AG04449 (cell line): ENCODE measurements around the gene GRIA4.

Source experiments
- CTCF ChIA-PET: fragments of 350-600 bp; formaldehyde crosslinking; extraction: SDS; loops from one replicate; lab custom pipeline; 2021; ENCODE audit warnings: antibody characterized with exemption; lab: Yijun Ruan, JAX
- POLR2A ChIA-PET: fragments of 400-600, 350-600 bp; formaldehyde crosslinking; extraction: SDS; loops from one replicate; lab custom pipeline; 2020; ENCODE audit warnings: antibody characterized with exemption, inconsistent platforms; lab: Yijun Ruan, JAX
- DNase-seq: peaks from one replicate; pipeline ENCODE4 v3.0.0-alpha.2; 2010; ENCODE audit warnings: low read depth, low spot score
- H3K4me3 ChIP-seq: 2 replicates; pipeline ENCODE4 v1.5.1; 2011; ENCODE audit warnings: low read depth, mild to moderate bottlenecking, control low read depth, low read length
- TF ChIP-seq, protein P1 (sequence below): IDR thresholded peaks from one replicate; pipeline ENCODE4 v1.5.1; 2011; ENCODE audit warnings: mild to moderate bottlenecking, moderate library complexity, low read length, control low read depth, inconsistent platforms; ENCODE audit not compliant: insufficient read depth; ENCODE audit errors: missing control alignments

The GRIA4 gene

DNA sequence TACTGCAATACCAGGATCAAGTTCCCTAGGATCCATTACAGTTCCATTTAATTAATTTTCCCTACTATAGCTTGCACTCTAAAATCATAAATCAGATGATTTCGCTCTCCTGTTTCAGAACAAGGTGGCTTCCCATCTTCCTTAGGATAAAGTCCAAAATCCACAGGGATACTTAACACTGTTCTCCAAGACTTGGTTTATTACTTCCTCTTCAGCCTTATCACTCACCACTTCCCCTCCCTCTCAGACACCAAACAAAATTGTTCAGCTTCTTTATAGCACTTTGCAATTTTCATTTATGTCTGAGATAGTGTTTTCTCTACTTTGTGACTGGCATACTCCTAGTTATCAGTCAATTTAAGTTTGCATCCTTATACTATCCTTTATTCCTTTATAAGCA, 124.6 kb downstream of the GRIA4 start:
- no peak overlapping the region for H3K4me3 ChIP-seq
- no peak for DNase-seq
- TF ChIP-seq, protein P1, sequence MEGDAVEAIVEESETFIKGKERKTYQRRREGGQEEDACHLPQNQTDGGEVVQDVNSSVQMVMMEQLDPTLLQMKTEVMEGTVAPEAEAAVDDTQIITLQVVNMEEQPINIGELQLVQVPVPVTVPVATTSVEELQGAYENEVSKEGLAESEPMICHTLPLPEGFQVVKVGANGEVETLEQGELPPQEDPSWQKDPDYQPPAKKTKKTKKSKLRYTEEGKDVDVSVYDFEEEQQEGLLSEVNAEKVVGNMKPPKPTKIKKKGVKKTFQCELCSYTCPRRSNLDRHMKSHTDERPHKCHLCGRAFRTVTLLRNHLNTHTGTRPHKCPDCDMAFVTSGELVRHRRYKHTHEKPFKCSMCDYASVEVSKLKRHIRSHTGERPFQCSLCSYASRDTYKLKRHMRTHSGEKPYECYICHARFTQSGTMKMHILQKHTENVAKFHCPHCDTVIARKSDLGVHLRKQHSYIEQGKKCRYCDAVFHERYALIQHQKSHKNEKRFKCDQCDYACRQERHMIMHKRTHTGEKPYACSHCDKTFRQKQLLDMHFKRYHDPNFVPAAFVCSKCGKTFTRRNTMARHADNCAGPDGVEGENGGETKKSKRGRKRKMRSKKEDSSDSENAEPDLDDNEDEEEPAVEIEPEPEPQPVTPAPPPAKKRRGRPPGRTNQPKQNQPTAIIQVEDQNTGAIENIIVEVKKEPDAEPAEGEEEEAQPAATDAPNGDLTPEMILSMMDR: no peak
- POLR2A ChIA-PET: no interaction called here
- CTCF ChIA-PET: no interaction called here

DNA sequence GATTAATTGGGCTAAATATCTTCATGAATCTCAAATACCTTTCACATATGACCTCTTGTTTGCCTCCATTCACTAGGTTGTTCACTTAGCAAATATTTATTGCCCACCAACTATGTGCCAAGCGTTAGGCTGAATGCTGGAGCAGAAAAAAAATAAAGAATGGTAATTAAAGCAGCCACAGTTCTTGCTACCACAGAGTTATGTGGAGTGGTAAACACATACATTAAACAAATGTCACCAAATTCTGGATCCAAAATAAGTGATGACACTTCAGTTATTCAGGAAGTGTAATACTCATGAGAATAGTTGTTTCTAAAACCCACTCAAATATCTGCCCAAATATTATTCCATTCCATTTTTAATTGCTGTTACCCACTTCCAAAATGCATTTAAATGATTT, 128.4 kb downstream of the GRIA4 start:
- CTCF ChIA-PET: no interaction called here
- TF ChIP-seq, protein P1: no peak
- POLR2A ChIA-PET: no interaction called here

DNA sequence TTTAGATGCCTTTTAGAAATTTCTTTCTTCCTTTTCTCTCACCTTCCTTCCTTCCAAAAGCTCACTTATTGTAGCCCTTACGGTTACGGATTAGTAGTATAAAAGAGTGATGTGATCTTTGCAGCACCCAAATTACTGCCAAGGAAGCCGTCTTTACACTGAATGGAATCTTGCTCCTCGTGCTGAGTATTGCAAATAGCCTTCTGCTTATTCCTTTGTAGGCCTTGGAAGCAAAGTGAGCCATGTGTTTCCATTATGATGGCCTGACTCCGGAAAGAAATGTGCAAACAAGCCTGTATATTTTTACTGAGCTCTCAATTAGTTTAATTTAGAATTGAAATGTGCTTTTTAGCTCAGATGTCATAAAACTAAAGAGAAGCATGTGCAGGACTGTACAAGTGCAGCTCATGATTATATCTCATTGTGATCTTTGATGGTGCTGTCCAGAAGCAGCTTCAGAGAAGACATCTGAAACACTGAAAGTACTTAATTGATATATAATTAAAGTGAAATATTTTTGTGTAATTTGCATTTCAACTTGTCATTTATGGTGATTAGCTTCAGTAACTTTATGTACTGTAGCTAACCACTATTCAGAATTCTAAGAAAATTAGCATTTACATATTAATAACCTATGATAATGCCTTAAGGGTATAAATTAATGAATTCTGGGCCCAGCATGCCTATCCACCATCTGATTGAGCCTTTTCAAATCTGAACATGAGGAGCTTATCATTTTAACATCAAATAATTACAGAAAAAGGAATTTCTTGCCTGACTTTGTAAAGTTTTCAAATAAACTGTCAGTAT, 129.3 kb downstream of the GRIA4 start:
- TF ChIP-seq, protein P1: no peak
- POLR2A ChIA-PET: no interaction called here
- H3K4me3 ChIP-seq: no peak overlapping the region
- no peak for DNase-seq
- CTCF ChIA-PET: no interaction called here

More for the DNA sequence above, 128.4 kb downstream of the GRIA4 start:
- DNase-seq: no peak
- no peak overlapping the region for H3K4me3 ChIP-seq

DNA sequence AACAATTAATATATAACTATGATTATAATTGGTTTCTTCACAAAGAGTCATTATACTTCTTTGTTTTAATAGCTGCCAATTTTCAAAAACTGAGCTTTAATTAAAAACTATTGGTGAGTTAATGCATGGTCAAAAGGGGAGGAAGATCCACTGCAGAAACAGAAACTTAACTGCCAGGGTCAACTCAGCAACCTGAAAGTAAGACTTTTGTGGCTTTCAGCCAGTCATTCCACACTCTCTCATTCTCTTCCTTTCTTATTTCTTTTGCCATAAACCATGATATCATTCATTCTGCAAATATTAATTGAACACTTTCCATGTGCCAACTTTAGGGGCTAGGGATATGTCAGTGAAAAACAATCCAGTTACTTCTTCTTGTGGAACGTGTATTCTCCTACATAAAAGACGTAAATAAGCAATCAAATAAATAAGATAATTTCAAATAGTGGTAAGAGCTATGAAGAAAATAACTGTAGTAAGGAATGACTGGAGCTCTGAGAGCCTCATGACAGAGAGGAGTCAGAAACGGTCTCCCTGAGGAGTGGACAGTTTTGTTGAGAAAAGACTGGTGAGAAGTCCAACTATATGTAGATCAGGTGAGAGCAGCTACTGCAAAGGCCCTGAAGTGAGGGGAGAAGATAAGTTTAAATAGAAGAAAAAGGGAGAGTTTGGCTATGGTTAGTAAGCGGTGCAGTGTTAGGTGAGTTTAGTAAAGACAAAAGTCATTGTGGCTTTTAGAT, 130.5 kb downstream of the GRIA4 start:
- ChIA-PET CTCF (no interaction called here), POLR2A (no interaction called here)

DNA sequence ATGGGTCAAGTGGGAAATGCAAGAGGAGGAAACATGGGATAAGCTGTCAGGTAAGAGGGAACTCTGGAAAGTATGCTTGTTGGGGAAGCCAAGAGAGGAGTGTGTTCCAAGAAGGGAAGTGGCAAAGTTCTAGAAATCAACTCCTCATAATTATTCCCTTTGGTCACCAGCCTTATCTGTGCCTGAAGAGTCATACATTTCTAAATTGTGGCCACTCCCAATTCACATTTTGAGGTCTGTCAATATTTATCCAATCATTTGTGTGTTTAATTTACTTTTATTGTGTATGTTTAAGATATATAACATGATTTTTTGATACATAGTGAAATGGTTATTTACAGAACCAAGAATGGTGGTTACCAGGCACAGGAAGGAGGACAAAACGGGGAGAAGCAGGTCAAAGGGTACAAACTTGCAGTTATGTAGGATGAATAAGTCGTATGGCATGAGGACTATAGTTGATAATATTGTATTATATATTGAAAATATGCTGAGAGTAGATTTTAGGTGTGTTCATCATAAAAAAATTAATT, 131.7 kb downstream of the GRIA4 start:
- POLR2A ChIA-PET: interaction anchor here (0.5 kb wide), 1 partner anchor 265 kb away, joined by 3 read pairs; no protein-coding TSS in a partner anchor
- no peak for DNase-seq
- TF ChIP-seq, protein P1: no peak

More for the DNA sequence above, 130.5 kb downstream of the GRIA4 start:
- TF ChIP-seq, protein P1: no peak
- DNase-seq: no peak
- H3K4me3 ChIP-seq: no peak overlapping the region

DNA sequence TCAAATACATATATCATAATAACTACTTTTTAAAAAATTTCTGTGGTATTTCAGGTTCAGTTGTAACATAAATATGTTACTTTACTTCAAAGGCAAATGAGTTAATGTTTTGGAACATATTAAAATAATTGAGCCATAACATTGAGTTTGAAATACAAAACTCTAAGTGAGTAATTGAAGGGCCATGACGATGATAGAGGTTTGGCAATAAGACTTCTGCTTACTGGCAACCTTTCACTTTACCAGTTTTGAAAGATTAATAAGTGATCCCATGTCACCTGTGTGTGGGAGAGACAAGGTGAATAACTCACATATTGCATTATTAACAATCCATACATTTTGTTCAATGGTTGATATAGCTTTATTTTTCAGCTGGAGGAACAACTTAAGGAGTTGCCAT, 144.4 kb downstream of the GRIA4 start:
- ChIA-PET CTCF (no interaction called here), POLR2A (no interaction called here)
- TF ChIP-seq, protein P1: no peak
- DNase-seq: no peak
- no peak overlapping the region for H3K4me3 ChIP-seq

More for the DNA sequence above, 131.7 kb downstream of the GRIA4 start:
- CTCF ChIA-PET: no interaction called here
- H3K4me3 ChIP-seq: no peak overlapping the region
